Liver (tissue), 10 donors: ENCODE measurements around the gene ZNF20. TPM values are rescaled to one million over a fixed set of nuclear protein-coding genes. Genes with fewer than 3 reads are reported as not detected.
A peak's percentile ranks its signal among the peaks of the same experiment; 100 is the strongest.
"Not testable (repeated sequence)": the region's sequence is repeated elsewhere in the genome, so short reads cannot be mapped to it uniquely, and the experiment has no call there.

Experiments used
- DNase-seq: peaks from one replicate; pipeline ENCODE4 v3.0.0-alpha.2; 2017; ENCODE audit warnings: low spot score
- H3K27ac ChIP-seq, 2 donors: one replicate each; pipeline ENCODE4 v1.7.0; 2013; ENCODE audit warnings: inconsistent platforms in 2 of 2, low read length in 2 of 2, control low read depth in 1 of 2, low read depth in 1 of 2, mild to moderate bottlenecking in 1 of 2
- H3K27me3 ChIP-seq, 4 donors: one replicate each; pipeline versions ENCODE4 v1.6.1 to v1.7.0; 2013; ENCODE audit warnings: low read length in 3 of 4, inconsistent platforms in 1 of 4, mild to moderate bottlenecking in 1 of 4, moderate library complexity in 1 of 4; ENCODE audit not compliant: control insufficient read depth in 4 of 4, insufficient read depth in 4 of 4
- H3K36me3 ChIP-seq, 4 donors: one replicate each; pipeline versions ENCODE4 v1.6.1 to v1.7.0; 2013; ENCODE audit warnings: low read length in 3 of 4, mild to moderate bottlenecking in 3 of 4, low read depth in 1 of 4, moderate library complexity in 1 of 4; ENCODE audit not compliant: control insufficient read depth in 4 of 4, insufficient read depth in 3 of 4
- H3K4me1 ChIP-seq, 4 donors: one replicate each; pipeline versions ENCODE4 v1.6.1 to v1.7.0; 2013; ENCODE audit warnings: low read length in 3 of 4, mild to moderate bottlenecking in 3 of 4, moderate library complexity in 1 of 4; ENCODE audit not compliant: control insufficient read depth in 4 of 4, insufficient read depth in 4 of 4
- H3K4me3 ChIP-seq, 3 donors: one replicate each; pipeline versions ENCODE4 v1.6.1 to v1.7.0; 2013; ENCODE audit warnings: low read length in 3 of 3, control low read depth in 1 of 3, low read depth in 1 of 3, mild to moderate bottlenecking in 1 of 3
- H3K9ac ChIP-seq, 2 donors: one replicate each; pipeline ENCODE4 v1.7.0; 2013; ENCODE audit warnings: low read length in 2 of 2, mild to moderate bottlenecking in 2 of 2, moderate library complexity in 2 of 2, control low read depth in 1 of 2, low read depth in 1 of 2
- H3K9me3 ChIP-seq, 4 donors: one replicate each; pipeline versions ENCODE4 v1.6.1 to v1.7.0; 2013; ENCODE audit warnings: low read length in 3 of 4; ENCODE audit not compliant: control insufficient read depth in 4 of 4
- FOXA1 ChIP-seq: IDR thresholded peaks from 2 replicates; pipeline ENCODE4 v1.6.1; 2016; ENCODE audit warnings: antibody characterized with exemption
- WGBS: extraction: QIAGEN DNeasy Blood & Tissue Kit; methylation state at CpG from one replicate; pipeline ENCODE4 v1.1.7; 2013; 5-methylcytosine and 5-hydroxymethylcytosine counted together
- polyA plus RNA-seq, 2 donors: library from polyadenylated mRNA; stranded (reverse) in 1 of 2; unstranded in 1 of 2; fragments of 200-250 nt in 1 of 2; fragments of >200 nt in 1 of 2; fragmentation: Nextera tagmentation in 1 of 2; extraction: Ambion mirVana in 1 of 2; gene quantifications; one replicate each; pipeline versions ENCODE4 v1.2.1 to v1.2.3, GENCODE V29; 2013 to 2015
- small RNA-seq: library from RNA; depleted of rRNA; stranded (forward); fragments of <200 nt; gene quantifications from one replicate; pipeline ENCODE3, GENCODE V24; 2014
- total RNA-seq, 2 donors: library from RNA; depleted of rRNA; stranded (reverse); fragments of >200 nt; gene quantifications; one replicate each; pipeline ENCODE4 v1.2.3, GENCODE V29; 2014
- donor health status: healthy.
- donor health status: healthy.
- donor health status: healthy.
- donor health status: healthy.
- donor health status: healthy.

The ZNF20 gene
- total and polyA plus RNA-seq, 4 donors = 0.13 to 1.8 (median 1.1) TPM

- peaks cover 7 to 36% (median 26%) of the 10 kb centered on the region in 4 donors for H3K9me3 ChIP-seq
These were observed 54.9 kb downstream of the ZNF20 start for GRCh38 chr19:12085074-12085818.

GRCh38 chr19:12083336-12083735, 56.8 kb downstream of the ZNF20 start:
- not testable (repeated sequence) for H3K9ac ChIP-seq, H3K36me3 ChIP-seq, H3K27ac ChIP-seq, H3K4me1 ChIP-seq, DNase-seq, H3K27me3 ChIP-seq
- Histone ChIP-seq H3K9me3 (peaks cover 21 to 48% (median 35%) of the 10 kb centered on the region in 4 donors), H3K4me3 (peak overlapping the region in 1 of 3 donors; percentile 27)
- 96% methylated on average over 6 of the region's 6 CpGs for WGBS

More at GRCh38 chr19:12085074-12085818, 54.9 kb downstream of the ZNF20 start:
- peaks cover 0 to 2% (median 0%) of the 10 kb centered on the region in 4 donors for H3K36me3 ChIP-seq
- 95% methylated on average over 5 of the region's 5 CpGs for WGBS
- H3K4me3 ChIP-seq = peak overlapping the region in 1 of 3 donors; percentile 32
- H3K27me3 ChIP-seq = no peaks in the 10 kb centered on the region
- no peak overlapping the region for H3K27ac ChIP-seq
- no peak overlapping the region for H3K9ac ChIP-seq
- no peak for DNase-seq
- TF ChIP-seq FOXA1 = no peak
- no peaks in the 10 kb centered on the region for H3K4me1 ChIP-seq

Small RNAs within 50 kb of the gene (small RNA-seq; reads per million reads assigned to genes)
- not detected for gene RF00019
- not detected for gene RNA5SP467

Other genes with a start within 250 kb of the ZNF20 start
- 10 to 100 TPM in 1 of 2 donors, 1 to 10 TPM in 1; 8.9 to 13.7 TPM for gene ZNF700, start 215.2 kb downstream of the ZNF20 start, total RNA-seq
- gene ZNF700, start 215.2 kb downstream of the ZNF20 start, polyA plus RNA-seq = 1 to 10 TPM; 3.1 to 4.5 TPM
- gene ZNF763, start 175.3 kb downstream of the ZNF20 start, total RNA-seq = 1 to 10 TPM; 1.3 TPM
- under 1 TPM; 0.31 to 0.54 TPM for gene ZNF763, start 175.3 kb downstream of the ZNF20 start, polyA plus RNA-seq
- 1 to 10 TPM; 1.8 to 4.7 TPM for gene ZNF433, start 104.7 kb downstream of the ZNF20 start, total RNA-seq
- gene ZNF433, start 104.7 kb downstream of the ZNF20 start, polyA plus RNA-seq = 1 to 10 TPM; 1.3 to 3.2 TPM
- gene ZNF878, start 87.4 kb downstream of the ZNF20 start, total RNA-seq = under 1 TPM; 0.25 to 0.33 TPM
- gene ZNF878, start 87.4 kb downstream of the ZNF20 start, polyA plus RNA-seq = not detected
- 1 to 10 TPM; 4.4 to 5.6 TPM for gene ZNF844, start 75.6 kb downstream of the ZNF20 start, total RNA-seq
- gene ZNF844, start 75.6 kb downstream of the ZNF20 start, polyA plus RNA-seq = 1 to 10 TPM in 1 of 2 donors, under 1 TPM in 1; 0.72 to 1.4 TPM
- 1 to 10 TPM; 2.5 to 3.8 TPM for gene ZNF625, start 16.4 kb upstream of the ZNF20 start, total RNA-seq
- gene ZNF625, start 16.4 kb upstream of the ZNF20 start, polyA plus RNA-seq = under 1 TPM in 1 of 2 donors, not detected in 1; 0.20 TPM
- gene ZNF136, start 22.7 kb upstream of the ZNF20 start, total RNA-seq = 1 to 10 TPM; 4.5 to 5.8 TPM
- 1 to 10 TPM in 1 of 2 donors, under 1 TPM in 1; 0.92 to 2.1 TPM for gene ZNF136, start 22.7 kb upstream of the ZNF20 start, polyA plus RNA-seq
- 10 to 100 TPM in 1 of 2 donors, 1 to 10 TPM in 1; 7.1 to 17.9 TPM for gene ZNF44, start 154.5 kb upstream of the ZNF20 start, total RNA-seq
- 1 to 10 TPM; 4.1 to 6.6 TPM for gene ZNF44, start 154.5 kb upstream of the ZNF20 start, polyA plus RNA-seq
- gene ZNF563, start 193.3 kb upstream of the ZNF20 start, total RNA-seq = 10 to 100 TPM in 1 of 2 donors, 1 to 10 TPM in 1; 6.2 to 15.8 TPM
- gene ZNF563, start 193.3 kb upstream of the ZNF20 start, polyA plus RNA-seq = 1 to 10 TPM; 2.5 to 7.6 TPM
- gene ZNF442, start 225.3 kb upstream of the ZNF20 start, total RNA-seq = 1 to 10 TPM; 2.8 to 4.2 TPM
- gene ZNF442, start 225.3 kb upstream of the ZNF20 start, polyA plus RNA-seq = under 1 TPM; 0.49 to 0.67 TPM